IMR-90 (cell line): ENCODE data around the gene AQP7. TPM values are rescaled to one million over a fixed set of nuclear protein-coding genes. Genes with fewer than 3 reads are reported as not detected.

Experiments used
- ATAC-seq: fragments of 200-7000 bp; cut with Tn5 transposase; 2 replicates; pipeline ENCODE4 v1.9.1; 2020; ENCODE audit warnings: low read depth, mild to moderate bottlenecking, moderate library complexity
- BruUV-seq: library from RNA; stranded (reverse); fragments of 400-500 nt; replicated peaks from 2 replicates; lab custom pipeline; 2021; lab: Mats Ljungman, UMichigan
- CTCF ChIA-PET: fragments of 300-600 bp; formaldehyde crosslinking; extraction: SDS; loops from one replicate; lab custom pipeline; 2021; ENCODE audit warnings: antibody characterized with exemption; lab: Yijun Ruan, JAX
- POLR2A ChIA-PET: fragments of 300-600 bp; sonication (Branson Sonifier 250); formaldehyde crosslinking; loops from one replicate; lab custom pipeline; 2022; ENCODE audit warnings: antibody characterized with exemption; ENCODE audit not compliant: unreplicated experiment; lab: Charles Lee
- DNase-seq: peaks from one replicate; pipeline ENCODE4 v3.0.0; 2013
- H2AFZ ChIP-seq: replicated peaks from 2 replicates; pipeline ENCODE3; 2013; ENCODE audit warnings: low read length, mild to moderate bottlenecking; ENCODE audit not compliant: poor library complexity
- H2AK5ac ChIP-seq: 2 replicates; pipeline ENCODE4 v1.6.1; 2013; ENCODE audit warnings: low read depth, low read length, inconsistent platforms
- H2AK9ac ChIP-seq: replicated peaks from 2 replicates; pipeline ENCODE3; 2013; ENCODE audit warnings: mild to moderate bottlenecking, low read depth, low read length, moderate library complexity; ENCODE audit not compliant: poor library complexity
- H2BK120ac ChIP-seq: 2 replicates; pipeline ENCODE4 v1.6.1; 2013; ENCODE audit warnings: low read depth, low read length, inconsistent platforms
- H2BK15ac ChIP-seq: 3 replicates; pipeline ENCODE4 v1.6.1; 2013; ENCODE audit warnings: low read depth, low read length, inconsistent platforms
- H2BK20ac ChIP-seq: 2 replicates; pipeline ENCODE4 v1.6.1; 2013; ENCODE audit warnings: low read depth, mild to moderate bottlenecking, inconsistent platforms, low read length, moderate library complexity
- H2BK5ac ChIP-seq: 2 replicates; pipeline ENCODE4 v1.6.1; 2013; ENCODE audit warnings: mild to moderate bottlenecking, low read depth, low read length, inconsistent platforms; ENCODE audit not compliant: poor library complexity, severe bottlenecking
- H3K14ac ChIP-seq: replicated peaks from 2 replicates; pipeline ENCODE4 v1.6.1; 2013; ENCODE audit warnings: low read depth, low read length, inconsistent platforms
- H3K18ac ChIP-seq: 2 replicates; pipeline ENCODE4 v1.6.1; 2013; ENCODE audit warnings: low read depth, low read length, control low read depth
- H3K23ac ChIP-seq: 2 replicates; pipeline ENCODE4 v1.6.1; 2013; ENCODE audit warnings: low read depth, low read length, inconsistent platforms
- H3K27ac ChIP-seq: 2 replicates; pipeline ENCODE4 v1.5.1; 2013; ENCODE audit warnings: mild to moderate bottlenecking, control low read depth, low read length; ENCODE audit not compliant: insufficient read depth
- H3K27me3 ChIP-seq: 2 replicates; pipeline ENCODE4 v1.6.1; 2013; ENCODE audit warnings: low read length; ENCODE audit not compliant: control insufficient read depth, insufficient read depth
- H3K36me3 ChIP-seq: 2 replicates; pipeline ENCODE4 v1.6.1; 2013; ENCODE audit warnings: low read length, mixed read lengths; ENCODE audit not compliant: control insufficient read depth, insufficient read depth
- H3K4ac ChIP-seq: 2 replicates; pipeline ENCODE4 v1.6.1; 2013; ENCODE audit warnings: low read depth, low read length, inconsistent platforms
- H3K4me1 ChIP-seq: 2 replicates; pipeline ENCODE4 v1.6.1; 2013; ENCODE audit warnings: low read length, mixed read lengths; ENCODE audit not compliant: control insufficient read depth, insufficient read depth
- H3K4me2 ChIP-seq: 2 replicates; pipeline ENCODE4 v1.6.1; 2013; ENCODE audit warnings: low read depth, mild to moderate bottlenecking, control low read depth, low read length, moderate library complexity
- H3K4me3 ChIP-seq: 2 replicates; pipeline ENCODE4 v1.5.1; 2013; ENCODE audit warnings: low read depth, mild to moderate bottlenecking, control low read depth, low read length, moderate library complexity; ENCODE audit not compliant: insufficient read depth
- H3K56ac ChIP-seq: 2 replicates; pipeline ENCODE4 v1.6.1; 2013; ENCODE audit warnings: low read length, inconsistent platforms; ENCODE audit not compliant: insufficient read depth; ENCODE audit errors: extremely low read depth
- H3K79me1 ChIP-seq, 2 experiments: 2 replicates each; pipeline ENCODE4 v1.6.1; 2013; ENCODE audit warnings: low read length in 2 of 2, inconsistent platforms in 1 of 2, low read depth in 1 of 2
- H3K9ac ChIP-seq: 2 replicates; pipeline ENCODE4 v1.6.1; 2013; ENCODE audit warnings: low read depth, low read length, control low read depth
- H3K9me1 ChIP-seq: 2 replicates; pipeline ENCODE4 v1.6.1; 2013; ENCODE audit warnings: low read length, inconsistent platforms; ENCODE audit not compliant: insufficient read depth
- H3K9me3 ChIP-seq: 2 replicates; pipeline ENCODE4 v1.6.1; 2013; ENCODE audit warnings: low read length; ENCODE audit not compliant: control insufficient read depth, insufficient read depth
- H4K20me1 ChIP-seq: 2 replicates; pipeline ENCODE4 v1.6.1; 2013; ENCODE audit warnings: low read length, inconsistent platforms; ENCODE audit not compliant: insufficient read depth
- H4K5ac ChIP-seq: 2 replicates; pipeline ENCODE4 v1.6.1; 2013; ENCODE audit warnings: mild to moderate bottlenecking, low read depth, low read length, control low read depth
- H4K8ac ChIP-seq, 2 experiments: 2 replicates each; pipeline ENCODE4 v1.6.1; 2013; ENCODE audit warnings: low read depth in 2 of 2, low read length in 2 of 2, control low read depth in 1 of 2, inconsistent platforms in 1 of 2
- H4K91ac ChIP-seq: 2 replicates; pipeline ENCODE4 v1.6.1; 2013; ENCODE audit warnings: low read depth, low read length, inconsistent platforms; ENCODE audit not compliant: insufficient read depth
- BHLHE40 ChIP-seq: fragments of 150-350 bp; IDR thresholded peaks from 2 replicates; pipeline ENCODE4 v1.6.1; 2016; ENCODE audit warnings: mild to moderate bottlenecking, low read depth, low read length
- CEBPB ChIP-seq: IDR thresholded peaks from 2 replicates; pipeline ENCODE4 v1.6.1; 2012; ENCODE audit warnings: low read depth, low read length, improper control_type of control experiment
- FOS ChIP-seq: fragments of 150-350 bp; IDR thresholded peaks from 2 replicates; pipeline ENCODE4 v1.6.1; 2016; ENCODE audit warnings: low read depth, low read length
- MAFK ChIP-seq: IDR thresholded peaks from 2 replicates; pipeline ENCODE4 v1.6.1; 2012; ENCODE audit warnings: low read depth, low read length, improper control_type of control experiment
- MAZ ChIP-seq: IDR thresholded peaks from 2 replicates; pipeline ENCODE4 v1.6.1; 2012; ENCODE audit warnings: low read depth, mild to moderate bottlenecking, low read length, improper control_type of control experiment, moderate library complexity, borderline replicate concordance
- MXI1 ChIP-seq: IDR thresholded peaks from 2 replicates; pipeline ENCODE4 v1.6.1; 2012; ENCODE audit warnings: low read depth, mild to moderate bottlenecking, low read length, moderate library complexity, borderline replicate concordance
- NFE2L2 ChIP-seq: fragments of 150-350 bp; IDR thresholded peaks from 2 replicates; pipeline ENCODE4 v1.6.1; 2016; ENCODE audit warnings: low read depth, mild to moderate bottlenecking, low read length
- POLR2A ChIP-seq: IDR thresholded peaks from 2 replicates; pipeline ENCODE4 v1.6.1; 2012; ENCODE audit warnings: mild to moderate bottlenecking, low read depth, low read length
- RCOR1 ChIP-seq: IDR thresholded peaks from 2 replicates; pipeline ENCODE4 v1.6.1; 2012; ENCODE audit warnings: mild to moderate bottlenecking, low read length, improper control_type of control experiment; ENCODE audit not compliant: insufficient replicate concordance
- RFX5 ChIP-seq: IDR thresholded peaks from 2 replicates; pipeline ENCODE4 v1.8.0; 2012; ENCODE audit warnings: low read depth, mild to moderate bottlenecking, low read length, moderate library complexity
- SMC3 ChIP-seq: fragments of 150-350 bp; IDR thresholded peaks from 2 replicates; pipeline ENCODE4 v1.6.1; 2016; ENCODE audit warnings: low read depth, mild to moderate bottlenecking, antibody characterized with exemption, low read length, moderate library complexity
- USF2 ChIP-seq: fragments of 150-350 bp; IDR thresholded peaks from 2 replicates; pipeline ENCODE4 v1.6.1; 2017; ENCODE audit warnings: mild to moderate bottlenecking, antibody characterized with exemption, low read length, low read depth
- WGBS, 2 experiments: methylation state at CpG; one replicate each; pipeline versions ENCODE4 v1.1.5 to v1.1.7; 2013; ENCODE audit warnings: missing lambda C conversion rate in 2 of 2; ENCODE audit not compliant: insufficient read length in 1 of 2; ENCODE audit errors: extremely low coverage in 2 of 2; 5-methylcytosine and 5-hydroxymethylcytosine counted together
- dilution Hi-C: fragments of 300-500 bp; cut with HindIII; formaldehyde crosslinking; loops from one replicate; pipeline ENCODE4 v1.14.3; 2018; ENCODE audit warnings: low sequenced_read_pairs; ENCODE audit not compliant: unreplicated experiment
- in situ Hi-C: fragments of 300-500 bp; cut with MboI; formaldehyde crosslinking; loops from 3 replicates; pipeline ENCODE4 v1.14.3; 2019; ENCODE audit warnings: low sequenced_read_pairs, inconsistent platforms, mixed read lengths
- intact Hi-C: fragments of 100-400 bp; cut with micrococcal nuclease; formaldehyde crosslinking; loops from 2 replicates; pipeline ENCODE4 v1.10.0; 2022
- polyA plus RNA-seq, 3 experiments: library from polyadenylated mRNA; depleted of rRNA; stranded (reverse); fragments of >200 nt; gene quantifications; 2 replicates each; pipeline ENCODE4 v1.2.3, GENCODE V29; 2012; ENCODE audit warnings: low replicate concordance in 1 of 3
- total RNA-seq: library from RNA; depleted of rRNA; stranded (reverse); fragments of >200 nt; gene quantifications from 2 replicates; pipeline ENCODE4 v1.2.3, GENCODE V29; 2012

The AQP7 gene
- total and polyA plus RNA-seq, 2 of the 4 experiments (the other 2 are of a cell fraction): 0.07 TPM; not detected in 1

- H3K27ac ChIP-seq: no peak overlapping the region
- ATAC-seq (no peak), DNase-seq (no peak)
- H3K4ac ChIP-seq: no peak overlapping the region
- H3K9ac ChIP-seq: no peak overlapping the region
- H3K9me1 ChIP-seq: no peaks in the 10 kb centered on the region
- H2BK5ac ChIP-seq: no peak overlapping the region
- no peak overlapping the region for H3K14ac ChIP-seq
- no peaks in the 10 kb centered on the region; a peak in 1 of 4 replicates for H3K79me1 ChIP-seq
- POLR2A ChIA-PET: no interaction called here
- no peak overlapping the region for H4K91ac ChIP-seq
- H2BK20ac ChIP-seq: no peak overlapping the region
- H3K18ac ChIP-seq: no peak overlapping the region
- dilution Hi-C loops: no loop called here
- H2AFZ ChIP-seq: no peak overlapping the region
- no TSS peak for BruUV-seq
- no peak overlapping the region for H3K23ac ChIP-seq
- no CpG with 5 or more reads among the region's 2 CpGs for WGBS, 2 experiments
- no peak overlapping the region for H2AK9ac ChIP-seq
- intact Hi-C loops: no loop called here
- CTCF ChIA-PET: no interaction called here
- no peak overlapping the region for H3K4me3 ChIP-seq
- H4K20me1 ChIP-seq: no peaks in the 10 kb centered on the region
- no peak overlapping the region for H4K8ac ChIP-seq
- TF ChIP-seq POLR2A (no peak), FOS (no peak), SMC3 (no peak), USF2 (no peak), CEBPB (no peak), BHLHE40 (no peak), MAFK (no peak), RFX5 (no peak), MAZ (no peak), MXI1 (no peak), RCOR1 (no peak), NFE2L2 (no peak)
- H3K4me1 ChIP-seq: no peaks in the 10 kb centered on the region
- H3K27me3 ChIP-seq: no peaks in the 10 kb centered on the region
- H3K9me3 ChIP-seq: no peaks in the 10 kb centered on the region
- H4K5ac ChIP-seq: no peak overlapping the region
- H3K56ac ChIP-seq: no peak overlapping the region
- no peak overlapping the region for H3K4me2 ChIP-seq
- no peak overlapping the region for H2AK5ac ChIP-seq
- H2BK120ac ChIP-seq: no peak overlapping the region
- in situ Hi-C loops: no loop called here
- no peak overlapping the region for H2BK15ac ChIP-seq
- peaks cover 53% of the 10 kb centered on the region for H3K36me3 ChIP-seq
Measured at GRCh38 chr9:33366979-33367480, 35.3 kb downstream of the AQP7 start.
